H1 (cell line): ENCODE measurements around the gene TIAM2. TPM values are rescaled to one million over a fixed set of nuclear protein-coding genes. Genes with fewer than 3 reads are reported as not detected.

Source experiments
- CHD1 ChIP-seq: IDR thresholded peaks from 2 replicates; pipeline ENCODE4 v1.6.1; 2012; ENCODE audit warnings: low read depth, low read length, improper control_type of control experiment
- HDAC2 ChIP-seq, 2 experiments: fragments of 300-600 bp in 1 of 2; sonication (generic) in 1 of 2; IDR thresholded peaks; 2 replicates each; pipeline ENCODE4 v1.6.1; 2011 to 2012; ENCODE audit warnings: low read depth in 2 of 2, low read length in 2 of 2, mild to moderate bottlenecking in 2 of 2, moderate library complexity in 2 of 2, borderline replicate concordance in 1 of 2, inconsistent platforms in 1 of 2
- JUN ChIP-seq: IDR thresholded peaks from 2 replicates; pipeline ENCODE4 v1.6.1; 2011; ENCODE audit warnings: low read depth, mild to moderate bottlenecking, improper control_type of control experiment, low read length
- KDM1A ChIP-seq: fragments of 200-600, 300-600 bp; sonication (generic); IDR thresholded peaks from 2 replicates; pipeline ENCODE4 v1.7.1; 2016; ENCODE audit warnings: mild to moderate bottlenecking, low read length, borderline replicate concordance
- KDM4A ChIP-seq: IDR thresholded peaks from one replicate; pipeline ENCODE4 v1.7.1; 2012; ENCODE audit warnings: low read depth, mild to moderate bottlenecking, moderate library complexity, low read length, inconsistent platforms; ENCODE audit not compliant: severe bottlenecking
- MAX ChIP-seq: IDR thresholded peaks from 2 replicates; pipeline ENCODE4 v1.6.1; 2012; ENCODE audit warnings: inconsistent platforms
- SIX5 ChIP-seq: IDR thresholded peaks from 2 replicates; pipeline ENCODE4 v1.6.1; 2011; ENCODE audit warnings: mild to moderate bottlenecking, low read depth, low read length
- polyA plus RNA-seq, 7 experiments: library from polyadenylated mRNA; depleted of rRNA in 3 of 7; stranded (reverse) in 5 of 7; unstranded in 2 of 7; fragments of >200 nt in 5 of 7; fragments of 200-250 nt in 2 of 7; gene quantifications; 1 replicate in 5 of 7; 2 replicates in 1 of 7; 4 replicates in 1 of 7; pipeline versions ENCODE4 v1.2.1 to v1.2.3, GENCODE V29; 2011 to 2013; ENCODE audit warnings: missing spikeins in 2 of 7, mixed read lengths in 2 of 7
- total RNA-seq: library from RNA; stranded (reverse); fragmentation: NEBNext Ultra II Directional; extraction: Animal tissue kit (Norgen Biotek cat#: 25700); gene quantifications from 2 replicates; pipeline ENCODE4 v1.2.1, GENCODE V29; 2021
- TF ChIP-seq, protein P1 (sequence below): IDR thresholded peaks from 2 replicates; pipeline ENCODE4 v1.6.1; 2012; ENCODE audit warnings: inconsistent platforms
- TF ChIP-seq, protein P2 (sequence below): IDR thresholded peaks from 2 replicates; pipeline ENCODE4 v1.6.1; 2012; ENCODE audit warnings: low read length, inconsistent platforms

TIAM2 gene
- total and polyA plus RNA-seq, 2 of the 8 experiments (the other 6 are each of a cell fraction or from before 2014, with no cell fraction given) = 7.4 to 23.9 TPM

GRCh38 chr6:154981079-154981870, 13.8 kb upstream of the TIAM2 start (continued):
- TF ChIP-seq MAX (no peak), KDM4A (no peak), HDAC2 (IDR thresholded peaks at IDR 0.05; ENCODE audit: borderline replicate concordance in 1 of 2, low read depth in 2 of 2, low read length in 2 of 2) (no peak), SIX5 (no peak), JUN (no peak), CHD1 (no peak), KDM1A (no peak)
- TF ChIP-seq, protein P1, sequence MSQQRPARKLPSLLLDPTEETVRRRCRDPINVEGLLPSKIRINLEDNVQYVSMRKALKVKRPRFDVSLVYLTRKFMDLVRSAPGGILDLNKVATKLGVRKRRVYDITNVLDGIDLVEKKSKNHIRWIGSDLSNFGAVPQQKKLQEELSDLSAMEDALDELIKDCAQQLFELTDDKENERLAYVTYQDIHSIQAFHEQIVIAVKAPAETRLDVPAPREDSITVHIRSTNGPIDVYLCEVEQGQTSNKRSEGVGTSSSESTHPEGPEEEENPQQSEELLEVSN = no peak
- TF ChIP-seq, protein P2, sequence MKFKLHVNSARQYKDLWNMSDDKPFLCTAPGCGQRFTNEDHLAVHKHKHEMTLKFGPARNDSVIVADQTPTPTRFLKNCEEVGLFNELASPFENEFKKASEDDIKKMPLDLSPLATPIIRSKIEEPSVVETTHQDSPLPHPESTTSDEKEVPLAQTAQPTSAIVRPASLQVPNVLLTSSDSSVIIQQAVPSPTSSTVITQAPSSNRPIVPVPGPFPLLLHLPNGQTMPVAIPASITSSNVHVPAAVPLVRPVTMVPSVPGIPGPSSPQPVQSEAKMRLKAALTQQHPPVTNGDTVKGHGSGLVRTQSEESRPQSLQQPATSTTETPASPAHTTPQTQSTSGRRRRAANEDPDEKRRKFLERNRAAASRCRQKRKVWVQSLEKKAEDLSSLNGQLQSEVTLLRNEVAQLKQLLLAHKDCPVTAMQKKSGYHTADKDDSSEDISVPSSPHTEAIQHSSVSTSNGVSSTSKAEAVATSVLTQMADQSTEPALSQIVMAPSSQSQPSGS = no peak
- TF ChIP-seq, all 59 proteins: peak for 0
